Stimulated activated CD4-positive, alpha-beta T cell treated with anti-CD3 and anti-CD28 coated beads, Interleukin-4, amount 100 ng/mL, for 4 hours (primary cell): ENCODE results near the gene MAML3.

Source experiments
- DNase-seq, 2 experiments: peaks; one replicate each; pipeline ENCODE4 v3.0.0-alpha.2; 2020

Gene MAML3

DNA sequence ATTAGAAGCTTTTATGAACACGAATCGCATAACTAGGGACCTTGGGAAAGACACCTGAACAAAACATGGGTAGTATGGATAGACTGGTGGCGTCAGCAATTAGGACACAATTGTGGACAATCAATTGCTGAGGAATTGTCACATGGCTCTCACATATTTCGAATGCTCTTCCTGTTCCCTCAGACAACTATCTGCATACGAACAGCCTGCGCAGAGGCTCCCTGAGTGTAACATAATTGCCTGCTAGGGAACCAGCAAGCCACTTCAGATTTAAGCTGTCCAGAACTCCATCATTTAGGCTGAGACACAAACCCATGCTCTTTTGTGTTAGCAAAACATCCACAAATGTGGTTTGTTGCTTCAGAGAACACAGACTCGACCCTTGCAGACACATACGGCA lies 327.6 kb downstream of the MAML3 start:
- no peak for DNase-seq

DNA sequence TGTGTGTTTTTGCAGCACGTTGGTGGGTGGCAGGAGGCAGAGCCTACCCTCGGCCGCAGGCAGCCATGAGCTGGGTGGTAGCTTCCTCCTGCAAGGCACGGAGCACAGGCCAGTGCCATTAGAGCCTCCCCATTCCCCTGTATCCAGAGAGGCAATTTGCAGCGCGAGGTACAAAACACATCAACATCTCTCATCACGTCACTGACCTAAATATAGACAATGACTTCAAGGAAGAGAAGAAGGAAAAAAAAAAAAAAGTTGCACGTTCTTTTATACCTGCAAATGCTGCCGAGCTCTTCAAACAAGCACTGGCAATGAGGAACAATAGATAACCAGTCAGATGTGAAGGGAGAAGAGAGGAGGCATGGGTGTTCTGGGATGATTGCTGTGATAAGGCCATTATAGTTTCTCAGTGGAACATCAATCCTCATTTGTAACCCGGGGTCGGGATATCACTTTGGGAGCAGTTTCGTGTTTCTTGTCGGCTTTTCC lies 328.4 kb downstream of the MAML3 start:
- no peak for DNase-seq

DNA sequence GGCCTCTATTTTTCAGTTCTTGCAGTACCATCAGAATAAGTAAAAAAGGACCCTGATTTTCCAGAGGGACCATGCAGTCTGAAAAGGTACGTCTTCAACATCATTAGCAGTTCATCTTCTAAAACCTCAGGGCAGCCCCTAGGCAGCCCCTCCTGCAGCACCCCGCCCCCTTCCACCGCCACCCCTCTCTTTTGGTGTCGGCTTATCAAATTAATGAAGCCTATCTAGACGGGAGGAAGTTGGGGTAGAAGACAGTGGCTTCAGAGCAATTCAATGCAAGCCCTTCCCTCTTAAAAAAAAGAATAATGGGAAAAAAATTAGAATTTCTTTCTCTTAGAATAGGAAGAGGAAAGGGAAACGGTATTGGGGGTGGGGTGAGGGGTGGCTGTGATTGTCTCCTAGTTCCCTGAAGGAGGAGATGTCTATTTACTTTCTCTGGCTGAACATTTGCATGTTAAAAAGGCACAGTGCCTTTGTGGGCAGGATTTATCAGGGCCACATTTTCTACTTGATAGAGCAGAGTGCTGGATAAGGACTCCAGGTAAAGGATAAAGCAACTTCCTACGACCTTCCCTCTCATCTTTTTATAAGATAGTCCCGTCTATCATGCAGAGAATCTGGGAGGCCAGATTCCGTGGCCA lies 329.0 kb downstream of the MAML3 start:
- DNase-seq = no peak

DNA sequence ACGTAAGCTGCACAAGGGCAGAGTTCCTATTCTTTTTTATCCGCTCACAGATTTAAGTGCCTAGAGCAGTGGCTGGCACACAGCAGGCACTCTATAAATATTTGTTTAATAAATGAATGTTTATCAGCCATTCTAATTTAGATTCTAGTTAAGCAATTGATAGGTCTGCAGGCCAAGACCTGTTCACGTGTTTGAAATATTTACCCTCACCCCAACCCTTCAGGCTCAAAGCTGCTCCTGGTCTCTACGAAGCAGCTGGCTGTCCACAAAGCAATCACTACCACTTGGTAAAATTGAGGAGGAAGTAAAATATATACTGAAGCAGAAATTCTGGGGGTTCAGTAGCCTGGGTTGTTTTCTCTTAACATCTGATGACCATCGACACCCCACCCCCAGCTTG lies 330.2 kb downstream of the MAML3 start:
- no peak for DNase-seq

DNA sequence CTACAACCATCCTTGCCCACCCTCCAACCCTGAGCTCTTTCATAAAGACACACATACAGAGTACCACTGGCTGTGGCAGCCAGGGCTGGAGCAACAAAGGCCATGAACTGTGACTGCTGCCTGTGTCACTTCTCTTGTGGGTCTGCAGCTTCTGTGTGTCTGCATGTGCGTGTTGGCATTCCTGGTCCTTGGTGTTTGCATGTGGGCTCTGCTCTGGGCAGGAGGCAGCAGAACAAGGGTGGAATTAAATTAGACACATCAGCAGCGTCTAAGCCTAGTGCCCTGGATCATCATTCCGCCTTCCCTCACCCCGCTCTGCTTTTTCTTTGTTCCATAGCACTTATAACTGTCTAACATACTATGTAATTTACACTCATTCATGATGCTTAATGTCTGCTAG lies 330.6 kb downstream of the MAML3 start:
- DNase-seq = no peak

DNA sequence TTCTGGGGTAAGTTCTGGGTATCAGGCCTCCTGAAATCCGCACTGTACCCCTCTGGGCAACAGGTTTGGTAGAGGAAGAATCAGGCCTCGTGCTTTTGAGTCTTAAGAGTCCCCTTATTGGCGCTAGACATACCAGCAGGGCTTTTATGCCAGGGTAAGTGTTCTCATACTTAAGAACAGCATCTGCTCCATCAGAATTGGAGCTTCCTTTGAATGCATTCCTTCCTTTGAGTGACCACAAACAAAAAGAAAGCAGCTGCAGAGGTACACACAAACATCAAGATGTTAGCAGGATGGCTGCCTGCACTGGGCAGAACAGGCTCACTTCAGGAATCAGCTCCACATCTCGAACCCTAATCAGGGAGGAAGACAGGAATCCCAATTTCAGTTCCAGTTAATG lies 331.6 kb downstream of the MAML3 start:
- no peak for DNase-seq

DNA sequence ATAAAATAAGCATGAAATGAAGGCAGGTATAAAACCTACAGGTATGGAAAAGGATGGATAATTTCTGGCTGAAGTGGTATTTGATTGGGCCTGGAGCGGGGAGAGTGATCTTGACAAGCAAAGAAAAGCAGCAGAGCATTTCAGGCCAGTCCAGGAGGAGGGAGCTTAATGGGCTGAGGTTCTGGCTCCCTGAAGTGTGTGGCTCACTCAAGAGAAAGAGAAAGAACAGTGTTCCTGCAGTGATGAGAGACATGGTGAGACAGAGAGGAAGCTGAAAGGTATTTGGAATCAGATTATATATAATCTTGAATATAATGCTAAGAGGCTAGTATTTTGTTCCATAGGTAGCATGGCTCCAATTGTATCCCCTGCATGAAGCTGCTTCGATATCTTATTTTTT lies 334.9 kb downstream of the MAML3 start:
- DNase-seq = no peak

DNA sequence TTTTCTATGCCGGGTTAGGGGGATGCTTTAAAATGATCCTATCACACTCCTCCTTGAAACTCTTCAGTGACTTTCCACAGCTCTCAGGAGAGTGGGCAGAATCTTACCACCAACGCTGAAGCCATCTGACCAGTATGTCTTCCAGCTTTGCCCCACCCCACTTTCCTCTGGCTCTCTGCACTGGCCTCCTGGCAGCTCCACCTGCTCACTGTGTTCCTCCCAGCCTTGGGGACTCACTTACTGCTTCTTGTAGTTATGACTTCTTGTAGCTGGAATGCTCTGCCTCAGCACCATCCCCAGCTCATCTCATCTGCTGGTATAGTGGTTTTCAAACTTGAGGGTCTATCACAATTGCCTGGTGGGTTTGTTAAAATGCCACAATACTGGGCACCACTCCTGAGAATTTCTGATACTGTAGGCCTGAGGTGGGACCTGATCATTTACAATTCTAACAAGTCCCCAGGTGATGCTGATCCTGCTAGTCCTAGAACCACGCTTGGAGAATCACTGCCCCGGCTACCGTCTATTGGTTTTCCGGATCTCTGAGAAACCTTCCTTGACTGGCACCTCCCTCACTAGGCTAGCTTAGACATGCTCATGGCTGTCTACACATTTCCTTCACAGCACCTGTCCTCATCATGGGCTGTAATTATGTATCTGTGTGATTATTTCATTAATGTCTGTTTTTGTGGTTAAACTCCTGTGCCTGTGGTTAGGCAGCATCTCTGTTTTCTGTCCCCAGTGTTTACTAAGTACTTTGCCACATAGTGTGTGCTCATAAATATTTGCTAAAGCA lies 336.1 kb downstream of the MAML3 start:
- no peak for DNase-seq

DNA sequence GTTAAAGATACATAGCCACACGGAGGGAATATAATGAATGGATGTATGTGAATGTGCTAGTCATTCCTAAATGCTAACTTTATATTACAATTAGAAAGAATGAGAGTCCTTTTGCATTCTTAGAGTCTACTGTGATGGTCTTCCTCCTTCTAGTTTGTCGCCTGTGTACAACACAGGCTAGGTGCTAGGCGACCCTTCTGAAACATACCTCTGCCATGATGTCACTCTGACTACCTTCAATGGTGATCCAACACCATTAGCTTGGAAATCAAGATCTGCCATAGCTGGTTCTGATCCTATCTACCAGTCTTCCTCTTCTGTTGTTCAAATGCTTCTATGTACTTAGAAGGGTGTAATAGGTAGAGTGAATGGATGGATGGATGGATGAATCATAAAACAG lies 337.1 kb downstream of the MAML3 start:
- DNase-seq = no peak

DNA sequence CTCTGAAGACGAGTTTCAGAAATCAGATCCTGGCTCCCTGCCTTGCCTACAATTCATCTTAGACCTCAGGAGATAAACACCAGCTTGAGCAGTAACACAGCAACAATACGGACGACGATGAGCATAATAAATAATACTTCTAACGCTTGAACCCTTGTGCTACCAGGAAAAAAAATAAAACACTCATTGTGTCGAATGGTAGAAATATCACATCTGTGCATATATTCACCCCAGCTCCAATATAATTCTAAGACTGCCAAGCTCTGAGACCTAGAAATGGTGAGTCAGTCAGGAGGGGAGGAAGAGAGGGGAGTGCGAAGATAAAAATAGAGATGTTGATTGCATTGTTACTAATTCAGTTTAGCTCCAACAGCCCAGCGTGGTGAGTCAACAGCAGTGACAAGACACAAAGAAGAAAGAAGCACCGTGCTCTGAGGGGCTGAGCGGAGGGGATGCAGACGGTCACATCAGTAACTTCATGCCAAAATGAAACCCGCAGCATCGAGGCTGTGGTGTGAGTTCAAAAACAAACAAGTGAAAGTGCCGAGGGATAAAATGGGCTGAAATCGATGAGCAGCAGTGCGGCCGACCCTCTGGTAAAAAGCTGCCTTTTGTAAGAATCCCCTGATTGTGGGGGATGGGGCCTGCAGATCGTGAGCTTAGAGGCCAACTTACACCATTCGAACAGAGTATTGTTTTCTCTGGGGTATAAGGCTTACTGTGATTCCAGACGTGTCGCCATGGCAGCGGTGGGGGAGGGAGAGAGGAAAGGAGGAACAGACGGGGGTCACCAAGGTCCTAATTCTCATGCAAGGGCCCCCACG lies 338.0 kb downstream of the MAML3 start:
- no peak for DNase-seq

DNA sequence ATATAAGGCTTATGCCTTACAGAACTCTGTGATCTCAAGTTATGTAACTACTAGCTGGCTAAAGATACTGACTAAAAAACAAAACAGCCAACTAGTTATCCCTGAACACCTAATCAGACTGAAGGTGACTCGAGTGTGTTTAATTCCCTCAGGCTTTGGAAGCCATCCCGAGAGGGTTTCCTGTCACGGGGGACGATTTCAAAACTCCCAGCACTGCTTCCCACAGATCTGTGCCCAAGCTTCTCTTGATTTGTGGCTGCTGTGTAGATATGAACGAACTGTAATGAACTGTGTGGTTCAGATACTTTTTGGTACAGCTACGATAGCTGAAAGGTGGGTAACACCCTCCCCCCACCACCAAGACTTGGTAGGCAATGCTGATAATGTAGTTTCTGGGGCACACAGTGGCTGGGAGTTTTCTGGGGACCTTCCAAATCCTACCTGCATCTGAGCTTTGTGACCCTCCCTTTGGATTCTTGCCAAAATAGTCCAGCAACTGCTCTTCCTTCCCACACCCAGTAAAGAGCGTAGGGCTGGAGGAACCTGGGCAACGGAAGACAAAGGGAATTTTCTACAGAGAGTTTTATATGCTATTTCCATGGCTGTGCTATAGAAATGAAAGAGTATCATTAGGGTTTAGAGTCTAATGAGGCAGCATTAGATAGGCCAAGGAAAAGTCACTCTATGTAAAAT lies 339.5 kb downstream of the MAML3 start:
- DNase-seq = no peak

DNA sequence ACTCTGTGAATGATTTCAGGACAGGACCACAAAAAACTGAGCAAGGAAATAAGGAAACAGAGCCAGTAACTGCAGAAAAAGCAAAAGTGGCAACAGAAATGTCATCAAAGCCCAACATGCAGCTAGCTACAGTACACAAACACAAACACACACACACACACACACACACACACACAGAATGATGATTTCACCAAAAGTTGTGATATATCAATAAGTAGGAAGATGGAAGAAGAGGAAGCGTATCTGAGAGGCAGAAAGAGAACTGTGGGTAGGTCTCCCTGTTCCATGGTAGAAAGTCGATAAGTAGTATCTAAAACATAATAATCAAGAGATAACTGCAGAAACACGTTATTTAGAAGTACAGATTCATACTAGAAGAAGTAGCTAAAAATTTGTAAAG lies 340.1 kb downstream of the MAML3 start:
- no peak for DNase-seq

DNA sequence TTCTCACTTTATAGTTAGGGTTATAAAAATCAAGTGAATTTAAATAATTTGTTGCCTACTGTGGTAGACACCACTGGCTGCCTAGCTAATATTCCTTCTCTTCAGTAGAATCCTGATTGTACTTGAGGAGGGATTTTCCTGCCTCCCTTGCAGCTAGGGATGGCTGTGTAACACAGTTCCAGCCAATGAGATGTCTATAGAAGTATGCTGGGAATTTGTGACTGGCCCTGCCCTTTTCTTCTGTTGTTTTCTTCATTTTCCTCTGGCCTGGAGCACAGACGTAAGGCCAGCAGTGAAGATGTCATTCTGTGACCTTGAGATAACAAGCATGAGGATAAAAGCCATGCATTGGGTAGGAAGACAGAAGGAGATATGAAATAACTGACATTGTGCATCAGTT lies 343.3 kb downstream of the MAML3 start:
- DNase-seq = no peak

DNA sequence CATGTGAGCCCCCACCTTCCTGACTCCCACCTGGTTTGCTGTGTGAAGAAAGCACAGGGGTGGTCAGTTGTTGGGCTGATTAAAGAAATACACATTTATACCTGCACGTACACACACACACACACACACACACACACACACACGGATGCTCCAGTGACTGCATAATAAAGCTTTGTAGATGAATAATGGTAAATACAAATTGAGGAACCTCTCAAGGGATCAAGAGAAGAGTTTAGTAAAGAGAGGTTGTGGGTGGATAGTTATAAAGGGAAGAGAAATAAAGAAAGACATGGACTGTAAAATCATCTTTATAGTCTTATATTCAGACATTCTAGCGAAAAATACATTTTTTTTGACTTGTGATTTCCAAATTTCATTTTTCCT lies 344.2 kb downstream of the MAML3 start:
- DNase-seq = no peak

DNA sequence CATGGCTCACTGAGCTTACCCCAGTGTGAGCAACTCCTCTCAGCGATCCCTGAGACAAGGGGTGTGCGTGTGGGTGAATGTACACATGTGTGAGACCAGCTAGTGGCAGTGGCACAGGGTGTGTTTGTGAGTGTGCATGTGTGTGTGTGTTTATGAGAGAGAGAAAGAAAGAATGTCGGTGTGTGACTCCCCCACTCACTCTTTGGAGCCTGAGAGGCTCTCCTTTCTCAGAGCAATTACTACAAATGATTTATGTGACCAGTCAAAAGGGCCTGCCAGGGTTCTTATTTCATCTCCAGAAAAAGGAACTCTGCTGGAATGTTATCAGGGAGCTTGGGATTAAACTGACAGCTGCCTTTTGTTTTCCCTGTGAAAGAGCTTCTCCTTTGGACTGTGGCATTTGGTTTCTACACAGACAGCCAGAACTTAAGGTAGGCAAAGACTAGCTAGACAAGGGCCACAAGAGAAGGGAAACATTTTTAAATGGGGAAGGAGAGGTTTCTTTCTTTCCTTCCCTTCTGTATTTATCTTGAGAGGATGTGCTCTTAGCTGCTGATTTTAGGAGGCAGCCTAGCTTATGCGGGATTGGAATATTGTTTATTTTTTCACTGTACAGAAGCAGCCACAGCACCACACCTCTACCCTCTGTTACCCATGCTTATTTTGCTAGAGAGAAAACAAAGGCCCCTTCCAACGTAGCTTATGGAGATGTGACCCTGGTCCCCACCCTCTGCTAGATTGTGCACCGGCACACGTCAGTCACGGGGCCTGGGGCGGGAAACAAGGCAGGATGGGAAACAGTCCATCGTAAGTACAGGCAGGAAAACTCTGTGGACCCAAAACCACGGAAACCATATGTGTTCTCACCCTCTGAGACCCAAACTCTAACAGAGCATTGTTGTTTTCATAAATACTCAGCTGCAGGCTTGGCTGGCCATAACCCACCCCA lies 344.9 kb downstream of the MAML3 start:
- DNase-seq = no peak

DNA sequence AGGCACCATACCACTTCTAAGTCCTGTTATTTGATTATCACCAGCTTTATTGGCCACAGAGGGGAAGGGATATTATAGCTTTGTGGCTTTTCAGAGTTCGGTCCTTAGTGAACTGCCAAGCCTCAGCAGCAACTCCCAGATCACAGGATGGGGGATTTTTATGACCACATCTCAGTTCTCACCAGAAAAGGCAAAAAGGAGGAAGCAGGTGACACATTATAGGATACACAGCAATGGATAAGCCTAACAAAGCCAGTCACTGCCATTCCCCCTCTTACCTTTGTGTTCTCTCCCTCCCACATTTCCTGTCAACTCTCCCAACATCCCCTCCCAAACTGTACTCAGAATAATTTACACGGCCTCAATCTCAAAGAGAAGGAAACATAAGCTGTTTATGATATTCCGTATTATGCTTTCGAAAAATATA lies 345.6 kb downstream of the MAML3 start:
- no peak for DNase-seq

DNA sequence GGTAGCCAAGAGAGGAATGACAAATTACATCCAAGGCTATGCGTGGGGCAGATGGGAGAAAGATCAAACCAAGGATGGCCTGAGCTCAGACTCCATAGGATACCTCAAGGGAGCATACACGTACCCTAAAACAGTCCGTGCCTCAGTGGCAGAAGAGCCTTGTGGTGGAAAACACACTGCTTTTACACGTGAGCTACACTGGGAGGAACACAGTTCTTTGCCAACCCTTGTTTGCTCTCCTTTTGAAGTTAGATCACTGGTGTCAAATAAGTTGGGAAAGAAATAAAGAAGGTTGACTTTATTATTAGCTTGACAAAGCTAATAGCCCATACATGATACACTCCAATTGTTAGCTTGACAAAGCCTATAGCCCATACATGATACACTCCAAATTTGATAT lies 346.5 kb downstream of the MAML3 start:
- no peak for DNase-seq

DNA sequence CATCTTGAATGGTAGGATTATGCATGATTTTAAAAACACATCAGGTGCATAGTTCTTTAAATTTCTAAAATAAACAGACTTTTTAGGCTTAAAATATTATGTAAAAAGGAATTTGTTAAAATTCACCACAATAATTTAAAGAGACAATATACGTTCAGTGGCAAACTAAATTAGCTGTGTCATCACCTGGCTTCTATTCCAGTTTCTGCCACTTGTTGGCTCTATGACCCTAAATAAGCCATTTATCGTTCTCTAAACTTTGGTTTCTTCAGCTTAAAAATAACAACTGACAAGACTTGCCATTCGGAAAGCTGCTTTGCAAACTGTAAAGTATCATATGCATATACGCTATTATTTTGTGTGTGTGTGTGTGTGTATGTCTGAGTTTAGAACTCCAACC lies 347.1 kb downstream of the MAML3 start:
- no peak for DNase-seq

DNA sequence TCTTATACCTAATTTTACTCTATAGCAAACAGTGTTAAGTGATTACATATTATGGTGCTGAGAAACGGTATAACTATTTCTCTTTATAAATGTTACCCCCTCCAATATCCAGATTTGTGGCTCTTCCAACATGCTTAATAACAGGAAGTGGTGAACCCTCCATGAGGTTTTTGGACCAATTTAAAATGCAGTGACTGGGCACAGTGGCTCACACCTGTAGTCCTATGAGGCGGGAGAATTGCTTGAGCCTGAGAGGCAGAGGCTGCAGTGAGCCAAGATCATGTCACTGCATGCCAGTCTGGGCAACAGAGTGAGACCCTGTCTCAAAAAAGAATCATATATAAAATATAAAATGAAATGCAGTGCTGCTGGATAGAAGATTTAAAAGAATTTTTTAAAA lies 351.1 kb downstream of the MAML3 start:
- DNase-seq = no peak

DNA sequence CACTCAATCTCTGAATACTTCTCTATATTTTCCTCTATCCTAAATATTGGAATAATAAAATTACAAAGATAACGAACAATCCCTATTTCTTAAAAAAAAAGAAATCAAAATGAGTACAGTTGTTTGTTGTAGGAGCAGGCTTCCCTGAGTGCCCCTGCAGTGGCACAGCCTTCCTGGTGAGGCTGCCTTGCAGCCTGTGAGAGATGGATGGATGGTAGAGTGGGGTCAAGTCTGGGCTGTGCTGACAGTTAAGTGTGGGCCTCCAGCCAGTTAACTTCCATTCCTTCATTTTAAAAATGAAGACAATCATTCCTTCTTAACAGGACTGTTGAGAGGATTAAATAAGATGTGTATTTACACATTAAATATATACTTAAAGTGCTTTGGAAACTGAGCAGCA lies 351.5 kb downstream of the MAML3 start:
- no peak for DNase-seq

DNA sequence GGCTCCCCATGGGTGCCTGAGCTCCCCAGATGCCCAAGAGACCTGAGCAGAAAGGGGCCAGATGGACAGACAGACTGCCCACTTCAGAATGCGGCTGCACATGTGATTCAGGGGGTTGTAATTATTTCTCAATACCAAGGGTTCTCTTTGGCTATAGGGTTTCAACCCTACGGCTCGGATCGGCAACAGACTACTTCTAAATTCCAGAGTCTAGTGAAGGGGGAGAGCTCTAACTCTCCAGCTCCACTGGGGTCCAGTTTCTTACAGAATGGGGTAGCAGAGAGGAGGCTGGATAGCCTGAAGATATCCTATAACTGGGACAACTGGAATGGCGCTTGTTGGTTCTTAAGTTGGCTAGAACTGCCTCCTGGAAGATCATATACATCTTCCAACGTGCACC lies 352.1 kb downstream of the MAML3 start:
- DNase-seq = no peak

DNA sequence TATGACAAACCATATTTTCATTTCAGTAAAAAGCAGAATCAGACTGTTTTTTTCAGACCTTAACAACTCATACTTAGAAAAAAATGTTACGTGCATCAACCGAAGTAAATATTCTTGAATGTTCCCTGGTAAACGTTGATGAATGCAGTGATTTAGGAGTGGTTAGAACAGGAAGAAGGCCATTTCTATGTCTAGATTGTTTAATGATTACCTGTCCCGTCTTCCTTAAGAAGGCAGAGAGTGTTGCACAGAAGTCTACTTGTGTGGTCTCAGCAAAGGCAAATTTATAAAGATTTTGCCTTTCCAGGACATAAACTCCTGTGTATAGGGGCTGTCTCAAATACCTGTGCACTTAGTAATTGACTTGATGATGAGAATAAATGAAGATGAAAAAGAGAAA lies 353.9 kb downstream of the MAML3 start:
- DNase-seq = no peak
